Neural progenitor cell (in vitro differentiated cells): ENCODE measurements around the gene CACNA1C.

Experiments used
- CTCF ChIP-seq: fragments of 200-600 bp; sonication (generic); IDR thresholded peaks from 2 replicates; pipeline ENCODE4 v1.5.1; 2017; ENCODE audit warnings: antibody characterized with exemption, mild to moderate bottlenecking
- EZH2 ChIP-seq: fragments of 200-600 bp; sonication (generic); IDR thresholded peaks from 2 replicates; pipeline ENCODE4 v1.6.1; 2017; ENCODE audit warnings: antibody characterized with exemption, mild to moderate bottlenecking, moderate library complexity
- EZH2phosphoT487 ChIP-seq: fragments of 200-600 bp; sonication (generic); IDR thresholded peaks from 2 replicates; pipeline ENCODE4 v1.6.1; 2017; ENCODE audit warnings: antibody characterized with exemption

- TF ChIP-seq CTCF (no peak), EZH2phosphoT487 (no peak), EZH2 (no peak)
Measured at GRCh38 chr12:2259369-2259768, 206.6 kb downstream of the CACNA1C start.
